Stomach (tissue), 9 donors: Measurements from ENCODE around the gene PYCR2. TPM values are rescaled to one million over a fixed set of nuclear protein-coding genes. Genes with fewer than 3 reads are reported as not detected.

Source experiments
- DNase-seq, 2 donors: peaks; one replicate each; pipeline versions ENCODE4 v3.0.0 to v3.0.0-alpha.2; 2013 to 2019
- H3K27ac ChIP-seq, 5 donors: fragments of 200-600 bp in 4 of 5; sonication (generic) in 4 of 5; one replicate each; pipeline ENCODE4 v1.5.1; 2013 to 2019; ENCODE audit warnings: mild to moderate bottlenecking in 1 of 5, moderate library complexity in 1 of 5
- H3K27me3 ChIP-seq, 3 donors: fragments of 200-600 bp; sonication (generic); one replicate each; pipeline ENCODE4 v1.5.1; 2017 to 2019; ENCODE audit warnings: mixed run types in 1 of 3
- H3K36me3 ChIP-seq, 4 donors: fragments of 200-600 bp; sonication (generic); 1 replicate in 3 of 4; 2 replicates in 1 of 4; pipeline ENCODE4 v1.5.1; 2016 to 2019
- H3K4me1 ChIP-seq, 4 donors: fragments of 200-600 bp; sonication (generic); one replicate each; pipeline ENCODE4 v1.5.1; 2016 to 2019
- H3K4me3 ChIP-seq, 4 donors: fragments of 200-600 bp; sonication (generic) in 3 of 4; one replicate each; pipeline ENCODE4 v1.5.1; 2016 to 2019; ENCODE audit warnings: mild to moderate bottlenecking in 1 of 4
- H3K9me3 ChIP-seq, 4 donors: fragments of 200-600 bp; sonication (generic); one replicate each; pipeline ENCODE4 v1.5.1; 2016 to 2019
- EP300 ChIP-seq: sonication (generic); formaldehyde crosslinking; IDR thresholded peaks from one replicate; pipeline ENCODE4 v1.6.1; 2017; ENCODE audit warnings: antibody characterized with exemption
- POLR2A ChIP-seq, 4 donors: fragments of 450-650 bp; IDR thresholded peaks; one replicate each; pipeline ENCODE4 v1.6.1; 2016; ENCODE audit warnings: antibody characterized with exemption in 4 of 4, control low read depth in 2 of 4, mild to moderate bottlenecking in 1 of 4, moderate library complexity in 1 of 4
- POLR2AphosphoS5 ChIP-seq, 3 donors: sonication (generic); formaldehyde crosslinking; IDR thresholded peaks; one replicate each; pipeline ENCODE4 v1.6.1; 2016; ENCODE audit warnings: antibody characterized with exemption in 3 of 3
- WGBS, 5 donors: extraction: QIAGEN DNeasy Blood & Tissue Kit in 3 of 5; methylation state at CpG; one replicate each; pipeline versions ENCODE4 v1.1.5 to v1.1.7; 2013 to 2018; 5-methylcytosine and 5-hydroxymethylcytosine counted together
- intact Hi-C: fragments of 100-400 bp; cut with DNase I; formaldehyde crosslinking; loops from one replicate; pipeline ENCODE4 v1.15.1; 2023; ENCODE audit warnings: low total_unique reads
- polyA plus RNA-seq, 3 donors: library from polyadenylated mRNA; stranded (reverse); fragments of 200-250 nt; gene quantifications; one replicate each; pipeline ENCODE4 v1.2.3, GENCODE V29; 2013
- small RNA-seq, 4 donors: library from RNA; depleted of rRNA; stranded (forward); fragments of <200 nt; gene quantifications; one replicate each; pipeline ENCODE3, GENCODE V24; 2016
- total RNA-seq, 5 donors: library from RNA; depleted of rRNA; stranded (reverse); fragments of >200 nt; gene quantifications; one replicate each; pipeline versions ENCODE4 v1.1.0 to v1.2.3, GENCODE V29; 2014 to 2016
- TF ChIP-seq, protein P1 (sequence below), 7 experiments: fragments of 450-650 bp in 4 of 7; fragments of 200-600 bp in 3 of 7; sonication (generic) in 3 of 7; IDR thresholded peaks; one replicate each; pipeline ENCODE4 v1.5.1; 2016 to 2019; ENCODE audit warnings: antibody characterized with exemption in 7 of 7, control low read depth in 2 of 7, mild to moderate bottlenecking in 1 of 7
- donor health status: healthy with polysubstance abuse.
- donor health status: Bipolar disorder and iron deficiency.
- donor health status: healthy.

PYCR2 gene
- total and polyA plus RNA-seq, 8 donors = 20.1 to 59.4 (median 32.3) TPM

DNA sequence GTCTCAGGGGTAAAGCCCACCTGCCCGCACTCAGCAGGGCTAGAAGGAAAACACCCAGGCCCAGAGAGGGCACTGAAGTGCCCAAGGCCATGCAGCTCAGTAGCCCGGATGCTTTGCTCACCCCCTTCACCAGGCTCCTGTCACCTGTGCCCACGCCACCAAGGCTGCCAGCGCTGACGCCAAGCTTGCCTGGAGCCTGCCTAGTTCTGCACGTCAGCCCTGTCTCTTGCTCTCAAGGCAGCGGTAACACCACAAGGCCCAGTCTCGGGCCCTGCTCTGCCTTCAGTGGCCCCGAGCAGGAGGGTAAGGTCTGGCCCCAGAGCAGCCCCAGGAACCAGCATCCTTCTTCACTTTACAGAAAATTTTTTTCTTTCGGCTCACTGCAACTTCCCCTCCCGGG, 49.6 kb downstream of the PYCR2 start:
- intact Hi-C loops = no loop called here
- H3K9me3 ChIP-seq = no peaks in the 10 kb centered on the region
- no peak for DNase-seq
- 91 to 97% (median 93%) methylated on average over 11 of the region's 11 CpGs for WGBS, 5 donors
- H3K36me3 ChIP-seq = peaks cover 32 to 81% (median 75%) of the 10 kb centered on the region in 4 donors
- H3K4me3 ChIP-seq = no peak overlapping the region
- H3K27me3 ChIP-seq = no peaks in the 10 kb centered on the region
- peak overlapping the region; percentile 19 to 96 (median 92) for H3K27ac ChIP-seq
- TF ChIP-seq POLR2AphosphoS5 (IDR thresholded peaks at IDR 0.05) (no peak), POLR2A (IDR thresholded peaks at IDR 0.05) (no peak), EP300 (no peak)
- TF ChIP-seq, protein P1, sequence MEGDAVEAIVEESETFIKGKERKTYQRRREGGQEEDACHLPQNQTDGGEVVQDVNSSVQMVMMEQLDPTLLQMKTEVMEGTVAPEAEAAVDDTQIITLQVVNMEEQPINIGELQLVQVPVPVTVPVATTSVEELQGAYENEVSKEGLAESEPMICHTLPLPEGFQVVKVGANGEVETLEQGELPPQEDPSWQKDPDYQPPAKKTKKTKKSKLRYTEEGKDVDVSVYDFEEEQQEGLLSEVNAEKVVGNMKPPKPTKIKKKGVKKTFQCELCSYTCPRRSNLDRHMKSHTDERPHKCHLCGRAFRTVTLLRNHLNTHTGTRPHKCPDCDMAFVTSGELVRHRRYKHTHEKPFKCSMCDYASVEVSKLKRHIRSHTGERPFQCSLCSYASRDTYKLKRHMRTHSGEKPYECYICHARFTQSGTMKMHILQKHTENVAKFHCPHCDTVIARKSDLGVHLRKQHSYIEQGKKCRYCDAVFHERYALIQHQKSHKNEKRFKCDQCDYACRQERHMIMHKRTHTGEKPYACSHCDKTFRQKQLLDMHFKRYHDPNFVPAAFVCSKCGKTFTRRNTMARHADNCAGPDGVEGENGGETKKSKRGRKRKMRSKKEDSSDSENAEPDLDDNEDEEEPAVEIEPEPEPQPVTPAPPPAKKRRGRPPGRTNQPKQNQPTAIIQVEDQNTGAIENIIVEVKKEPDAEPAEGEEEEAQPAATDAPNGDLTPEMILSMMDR (IDR thresholded peaks at IDR 0.05) = no peak
- peaks cover 55 to 81% (median 70%) of the 10 kb centered on the region in 4 donors for H3K4me1 ChIP-seq

DNA sequence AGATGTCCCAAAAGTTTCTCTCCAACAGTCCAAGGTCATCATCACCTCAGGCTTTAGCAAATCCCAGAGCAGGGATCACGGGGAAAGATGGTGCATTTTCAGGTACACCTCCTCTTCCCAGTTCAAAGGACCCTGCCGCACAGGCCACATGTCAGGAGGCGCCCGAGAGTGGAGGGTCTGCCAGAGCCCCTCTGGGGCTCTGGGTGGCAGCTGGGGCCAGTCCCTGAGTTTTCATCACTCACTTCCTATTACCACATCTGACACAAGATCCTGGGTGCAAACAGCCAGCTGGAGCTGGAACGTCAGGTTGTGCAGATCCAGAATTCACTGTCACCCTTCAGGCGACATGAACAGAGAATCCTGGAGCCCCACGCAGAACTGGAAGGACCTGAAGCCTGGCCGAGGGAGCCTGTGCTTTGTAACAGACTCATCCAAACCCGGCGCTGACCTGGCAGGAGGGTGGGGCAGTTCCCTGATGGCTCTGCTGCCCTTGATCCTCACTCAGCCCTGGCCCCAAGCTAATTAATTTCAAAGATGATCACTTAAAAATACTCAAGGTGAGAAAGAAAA, 50.7 kb downstream of the PYCR2 start:
- WGBS, 5 donors = 85 to 93% (median 88%) methylated on average over 6 to 10 of the region's 10 CpGs
- DNase-seq = no peak
- H3K27ac ChIP-seq = peak overlapping the region in 2 of 5 donors; percentile 23 to 92
- H3K4me3 ChIP-seq = no peak overlapping the region
- intact Hi-C loops = no loop called here
- peaks cover 32 to 91% (median 86%) of the 10 kb centered on the region in 4 donors for H3K36me3 ChIP-seq
- no peaks in the 10 kb centered on the region for H3K9me3 ChIP-seq
- H3K27me3 ChIP-seq = no peaks in the 10 kb centered on the region
- H3K4me1 ChIP-seq = peaks cover 44 to 70% (median 59%) of the 10 kb centered on the region in 4 donors
- TF ChIP-seq EP300 = no peak

DNA sequence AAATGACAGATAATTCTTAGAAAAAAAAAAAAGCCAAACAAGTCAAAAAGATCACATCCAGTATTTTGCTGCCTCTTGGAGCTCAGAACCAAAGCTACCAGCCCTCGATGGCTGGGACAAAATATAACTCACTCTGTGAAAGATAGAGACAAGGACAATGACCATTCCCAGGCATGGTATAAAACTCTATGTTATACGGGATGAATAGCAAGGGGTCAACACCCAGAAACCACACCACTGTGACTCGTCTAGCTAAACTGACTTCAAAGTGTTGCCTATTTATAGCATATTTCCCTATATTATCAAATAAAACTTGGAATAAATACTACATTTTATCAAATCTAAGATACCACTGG, 52.0 kb downstream of the PYCR2 start:
- no peaks in the 10 kb centered on the region for H3K27me3 ChIP-seq
- H3K4me3 ChIP-seq = no peak overlapping the region
- peaks cover 46 to 98% (median 95%) of the 10 kb centered on the region in 4 donors for H3K36me3 ChIP-seq
- H3K9me3 ChIP-seq = no peaks in the 10 kb centered on the region
- peak overlapping the region in 4 of 5 donors; percentile 0 to 67 (median 20) for H3K27ac ChIP-seq
- DNase-seq = no peak
- peaks cover 31 to 57% (median 47%) of the 10 kb centered on the region in 4 donors for H3K4me1 ChIP-seq
- 55 to 73% (median 58%) methylated on average over 3 of the region's 3 CpGs for WGBS, 5 donors
- TF ChIP-seq POLR2AphosphoS5 (IDR thresholded peaks at IDR 0.05) (no peak), EP300 (no peak), POLR2A (IDR thresholded peaks at IDR 0.05) (no peak)
- TF ChIP-seq, protein P1 (IDR thresholded peaks at IDR 0.05) = no peak
- intact Hi-C loops = no loop called here

DNA sequence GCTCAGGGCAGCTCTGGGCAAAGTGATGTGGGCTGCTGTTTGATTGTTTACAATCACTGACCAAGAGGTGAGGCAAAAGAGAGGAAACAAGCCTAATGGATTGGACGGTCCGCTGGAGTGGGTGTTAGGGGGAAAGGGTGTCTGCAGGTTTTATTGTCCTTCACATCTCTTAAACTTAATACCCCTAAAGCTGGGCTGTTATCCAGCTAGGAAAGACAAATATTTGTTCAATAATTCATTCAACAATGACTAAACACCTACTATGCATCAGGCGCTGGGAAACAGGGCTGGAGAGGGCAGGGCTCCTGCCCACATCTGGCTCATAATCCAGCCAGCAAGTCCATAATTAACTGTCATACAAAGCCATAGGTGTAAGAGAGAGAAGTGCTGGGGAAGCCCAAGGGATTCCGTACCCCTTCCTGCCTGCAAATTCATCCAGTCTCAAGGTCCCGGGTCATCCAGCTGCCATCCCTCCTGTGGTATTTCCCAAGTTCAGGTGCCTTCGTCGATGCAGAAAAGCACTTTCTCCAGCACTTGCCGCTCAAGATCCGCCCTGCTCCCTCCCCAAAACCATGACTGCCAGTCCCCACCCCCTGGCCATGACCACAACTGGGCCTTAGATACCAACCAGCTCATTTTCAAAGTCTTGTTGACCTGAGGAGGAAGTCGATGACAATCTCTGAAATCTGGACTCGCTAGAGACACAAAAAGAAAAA, 52.5 kb downstream of the PYCR2 start:
- Histone ChIP-seq H3K4me1 (peaks cover 26 to 56% (median 44%) of the 10 kb centered on the region in 4 donors), H3K27ac (peak overlapping the region; percentile 0 to 67 (median 13)), H3K9me3 (no peaks in the 10 kb centered on the region), H3K36me3 (peaks cover 51 to 98% (median 95%) of the 10 kb centered on the region in 4 donors), H3K27me3 (no peaks in the 10 kb centered on the region), H3K4me3 (no peak overlapping the region)
- 55 to 72% (median 64%) methylated on average over 11 of the region's 11 CpGs for WGBS, 5 donors
- TF ChIP-seq EP300 = no peak
- TF ChIP-seq POLR2AphosphoS5 (IDR thresholded peaks at IDR 0.05) = peak in 1 of 3 donors; percentile 9
- intact Hi-C loops = no loop called here
- DNase-seq = no peak

DNA sequence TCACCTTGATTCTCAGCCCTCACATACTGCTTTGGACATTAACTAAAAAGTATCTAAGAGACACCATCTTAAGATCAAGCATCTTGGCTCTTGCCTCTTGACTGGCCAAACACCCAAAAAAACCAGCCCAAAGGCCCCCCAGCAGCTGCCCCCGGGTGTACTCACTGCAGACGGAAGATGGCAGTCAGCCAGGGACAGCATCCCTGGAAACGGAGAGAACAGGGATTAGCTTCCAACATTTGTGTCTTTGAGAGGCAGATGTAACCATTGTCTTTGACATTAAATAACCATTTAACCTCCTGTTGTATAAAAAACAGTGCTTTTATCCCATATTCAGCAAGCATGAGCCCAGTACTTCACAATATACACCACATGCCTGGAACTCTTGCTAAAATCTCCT, 53.1 kb downstream of the PYCR2 start:
- Histone ChIP-seq H3K36me3 (peaks cover 57 to 98% (median 96%) of the 10 kb centered on the region in 4 donors), H3K9me3 (no peaks in the 10 kb centered on the region), H3K27ac (peak overlapping the region in 2 of 5 donors; percentile 13 to 67), H3K4me3 (no peak overlapping the region), H3K27me3 (no peaks in the 10 kb centered on the region), H3K4me1 (peaks cover 22 to 56% (median 39%) of the 10 kb centered on the region in 4 donors)
- 40 to 69% (median 52%) methylated on average over 3 of the region's 3 CpGs for WGBS, 5 donors
- TF ChIP-seq, protein P1 (IDR thresholded peaks at IDR 0.05) = no peak
- TF ChIP-seq EP300 (no peak), POLR2AphosphoS5 (IDR thresholded peaks at IDR 0.05) (no peak), POLR2A (IDR thresholded peaks at IDR 0.05) (no peak)
- intact Hi-C loops = no loop called here
- DNase-seq = no peak

Small RNA genes within 50 kb of the gene (small RNA-seq; reads per million reads assigned to genes)
- gene AL117348.1 (0 reads per million in 4 donors), gene NDUFA3P3 (0 reads per million in 4 donors)

Other genes with a start within 250 kb of the PYCR2 start
- 100 to 1,000 TPM in 4 of 5 donors, 10 to 100 TPM in 1; 68.9 to 269 (median 130) TPM for gene SRP9, start 146.4 kb downstream of the PYCR2 start, total RNA-seq
- 100 to 1,000 TPM; 169 to 289 (median 267) TPM for gene SRP9, start 146.4 kb downstream of the PYCR2 start, polyA plus RNA-seq
- 10 to 100 TPM; 13.0 to 94.6 (median 42.6) TPM for gene EPHX1, start 114.1 kb downstream of the PYCR2 start, total RNA-seq
- 10 to 100 TPM; 19.9 to 69.6 (median 26.1) TPM for gene EPHX1, start 114.1 kb downstream of the PYCR2 start, polyA plus RNA-seq
- 100 to 1,000 TPM in 3 of 5 donors, 10 to 100 TPM in 2; 82.6 to 208 (median 101) TPM for gene TMEM63A, start 41.9 kb downstream of the PYCR2 start, total RNA-seq
- gene TMEM63A, start 41.9 kb downstream of the PYCR2 start, polyA plus RNA-seq = 10 to 100 TPM in 2 of 3 donors, 1 to 10 TPM in 1; 5.3 to 25.7 (median 22.8) TPM
- 100 to 1,000 TPM in 1 of 5 donors, under 1 TPM in 1, not detected in 3; 0.55 to 499 TPM for gene LEFTY1, start 35.1 kb downstream of the PYCR2 start, total RNA-seq
- gene LEFTY1, start 35.1 kb downstream of the PYCR2 start, polyA plus RNA-seq = under 1 TPM; 0.37 to 0.73 (median 0.61) TPM
- gene LEFTY2, start 17.0 kb upstream of the PYCR2 start, total RNA-seq = 100 to 1,000 TPM in 1 of 5 donors, under 1 TPM in 1, not detected in 3; 0.18 to 138 TPM
- under 1 TPM in 1 of 3 donors, not detected in 2; 0.13 TPM for gene LEFTY2, start 17.0 kb upstream of the PYCR2 start, polyA plus RNA-seq
- gene SDE2, start 75.1 kb upstream of the PYCR2 start, total RNA-seq = 10 to 100 TPM in 2 of 5 donors, 1 to 10 TPM in 3; 4.0 to 40.2 (median 9.0) TPM
- 1 to 10 TPM; 4.9 to 7.6 (median 7.6) TPM for gene SDE2, start 75.1 kb upstream of the PYCR2 start, polyA plus RNA-seq
- gene H3-3A, start 138.5 kb upstream of the PYCR2 start, total RNA-seq = 100 to 1,000 TPM in 3 of 5 donors, 10 to 100 TPM in 2; 30.7 to 541 (median 237) TPM
- 100 to 1,000 TPM; 754 to 995 (median 822) TPM for gene H3-3A, start 138.5 kb upstream of the PYCR2 start, polyA plus RNA-seq